GM21619 (cell line): ENCODE measurements around the gene RAP1GAP.
"Not testable (repeated sequence)": the region's sequence is repeated elsewhere in the genome, so short reads cannot be mapped to it uniquely, and the experiment has no call there.

ENCODE experiments used
- ATAC-seq: cut with Tn5 transposase; IDR thresholded peaks from one replicate; pipeline ENCODE4 v1.9.1; 2021; ENCODE audit not compliant: unreplicated experiment

RAP1GAP gene

GRCh38 chr1:21680381-21680780 is 11.2 kb upstream of the RAP1GAP start:
- no peak for ATAC-seq

GRCh38 chr1:21677168-21677567 is 8.0 kb upstream of the RAP1GAP start:
- no peak for ATAC-seq

GRCh38 chr1:21674957-21675356 is 5.8 kb upstream of the RAP1GAP start:
- ATAC-seq, result no peak

GRCh38 chr1:21673853-21674252 is 4.7 kb upstream of the RAP1GAP start:
- not testable (repeated sequence) for ATAC-seq

- no peak for ATAC-seq
Observed at GRCh38 chr1:21673277-21673780, 4.2 kb upstream of the RAP1GAP start.

GRCh38 chr1:21672478-21673276 is 3.5 kb upstream of the RAP1GAP start:
- no peak for ATAC-seq

GRCh38 chr1:21671915-21672314 is 2.8 kb upstream of the RAP1GAP start:
- no peak for ATAC-seq

- no peak for ATAC-seq
Observed at GRCh38 chr1:21670956-21671902, 2.1 kb upstream of the RAP1GAP start.

GRCh38 chr1:21670059-21670881 is 1.1 kb upstream of the RAP1GAP start:
- no peak for ATAC-seq

- ATAC-seq, result no peak
Observed at GRCh38 chr1:21668951-21669257, 253 bp downstream of the RAP1GAP start.

- no peak for ATAC-seq
Observed at GRCh38 chr1:21668232-21668950, 766 bp downstream of the RAP1GAP start.

GRCh38 chr1:21667348-21668231 is 1.6 kb downstream of the RAP1GAP start:
- ATAC-seq, result no peak

GRCh38 chr1:21666576-21667320 is 2.4 kb downstream of the RAP1GAP start:
- ATAC-seq, result no peak

- ATAC-seq, result no peak
Observed at GRCh38 chr1:21665711-21666575, 3.2 kb downstream of the RAP1GAP start.

- no peak for ATAC-seq
Observed at GRCh38 chr1:21664806-21665588, 4.2 kb downstream of the RAP1GAP start.

GRCh38 chr1:21663951-21664805 is 5.0 kb downstream of the RAP1GAP start:
- no peak for ATAC-seq
